Prostate gland (tissue), 2 donors: ENCODE measurements around the gene CLPSL1. TPM values are rescaled to one million over a fixed set of nuclear protein-coding genes. Genes with fewer than 3 reads are reported as not detected.
"Not testable (repeated sequence)": the region's sequence is repeated elsewhere in the genome, so short reads cannot be mapped to it uniquely, and the experiment has no call there.

Experiments used
- DNase-seq: peaks from one replicate; pipeline ENCODE4 v3.0.0-alpha.2; 2019; ENCODE audit warnings: low spot score
- H3K27ac ChIP-seq, 2 donors: fragments of 200-600 bp; sonication (generic); 2 replicates each; pipeline ENCODE4 v1.5.1; 2017 to 2019
- H3K27me3 ChIP-seq: fragments of 200-600 bp; sonication (generic); replicated peaks from 2 replicates; pipeline ENCODE4 v1.5.1; 2019; ENCODE audit not compliant: insufficient read depth
- H3K36me3 ChIP-seq, 2 donors: fragments of 200-600 bp; sonication (generic); 1 replicate in 1 of 2; 2 replicates in 1 of 2; pipeline versions ENCODE4 v1.5.1 to v1.8.1; 2017 to 2019
- H3K4me1 ChIP-seq: fragments of 200-600 bp; sonication (generic); replicated peaks from 2 replicates; pipeline ENCODE4 v1.5.1; 2019
- H3K4me3 ChIP-seq, 2 donors: fragments of 200-600 bp; sonication (generic); 2 replicates each; pipeline ENCODE4 v1.5.1; 2017 to 2019
- H3K9me3 ChIP-seq: fragments of 200-600 bp; sonication (generic); 2 replicates; pipeline ENCODE4 v1.5.1; 2017
- POLR2A ChIP-seq: fragments of 450-650 bp; IDR thresholded peaks from one replicate; pipeline ENCODE4 v1.6.1; 2016; ENCODE audit warnings: antibody characterized with exemption, mild to moderate bottlenecking
- POLR2AphosphoS5 ChIP-seq: sonication (generic); formaldehyde crosslinking; IDR thresholded peaks from one replicate; pipeline ENCODE4 v1.6.1; 2017; ENCODE audit warnings: antibody characterized with exemption
- WGBS: methylation state at CpG from one replicate; pipeline ENCODE4 v1.1.5; 2018; 5-methylcytosine and 5-hydroxymethylcytosine counted together
- intact Hi-C: fragments of 100-400 bp; cut with DNase I; formaldehyde crosslinking; loops from one replicate; pipeline ENCODE4 v1.14.2; 2022
- total RNA-seq, 2 donors: library from RNA; depleted of rRNA; stranded (reverse); fragments of >200 nt; gene quantifications; one replicate each; pipeline ENCODE4 v1.1.0, GENCODE V29; 2016
- TF ChIP-seq, protein P1 (sequence below), 4 experiments: fragments of 200-600 bp in 2 of 4; fragments of 450-650 bp in 2 of 4; sonication (generic) in 2 of 4; IDR thresholded peaks; 1 replicate in 3 of 4; 2 replicates in 1 of 4; pipeline ENCODE4 v1.5.1; 2016 to 2019; ENCODE audit warnings: antibody characterized with exemption in 4 of 4, mild to moderate bottlenecking in 2 of 4, moderate library complexity in 2 of 4

The CLPSL1 gene, protein sequence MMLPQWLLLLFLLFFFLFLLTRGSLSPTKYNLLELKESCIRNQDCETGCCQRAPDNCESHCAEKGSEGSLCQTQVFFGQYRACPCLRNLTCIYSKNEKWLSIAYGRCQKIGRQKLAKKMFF
- total RNA-seq, result not detected

DNA sequence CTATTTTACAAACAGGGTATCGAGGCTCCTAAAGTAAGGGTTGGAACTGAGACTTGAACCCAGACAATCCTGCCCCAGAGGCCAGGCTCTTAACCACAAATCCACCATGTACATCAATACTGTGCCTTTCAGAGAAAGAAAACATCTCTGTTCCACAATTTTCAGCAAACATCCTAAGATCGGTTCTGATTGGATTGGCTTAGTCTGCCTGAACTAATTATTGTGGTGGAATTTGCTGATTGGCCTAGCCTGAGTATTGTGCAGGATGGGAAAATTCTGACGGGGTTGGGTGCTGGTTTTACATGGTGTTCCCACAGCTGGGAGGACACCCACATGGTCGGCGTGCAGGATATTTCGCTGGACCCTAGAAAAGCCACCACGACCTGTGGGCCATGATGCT, at the start of gene CLPSL1:
CLPSL1 (plus strand) TSS at position 301 of the 400 bp plus-strand sequence; CDS start at position 393, 92 bp downstream.
- intact Hi-C loops, result no loop called here
- Histone ChIP-seq H3K36me3 (no peaks in the 10 kb centered on the region), H3K27me3 (no peaks in the 10 kb centered on the region), H3K4me1 (no peaks in the 10 kb centered on the region), H3K4me3 (no peak within 1 kb of the TSS), H3K9me3 (no peaks in the 10 kb centered on the region), H3K27ac (no peak within 1 kb of the TSS)
- no peak for DNase-seq
- TF ChIP-seq POLR2A (no peak), POLR2AphosphoS5 (no peak)
- TF ChIP-seq, protein P1, sequence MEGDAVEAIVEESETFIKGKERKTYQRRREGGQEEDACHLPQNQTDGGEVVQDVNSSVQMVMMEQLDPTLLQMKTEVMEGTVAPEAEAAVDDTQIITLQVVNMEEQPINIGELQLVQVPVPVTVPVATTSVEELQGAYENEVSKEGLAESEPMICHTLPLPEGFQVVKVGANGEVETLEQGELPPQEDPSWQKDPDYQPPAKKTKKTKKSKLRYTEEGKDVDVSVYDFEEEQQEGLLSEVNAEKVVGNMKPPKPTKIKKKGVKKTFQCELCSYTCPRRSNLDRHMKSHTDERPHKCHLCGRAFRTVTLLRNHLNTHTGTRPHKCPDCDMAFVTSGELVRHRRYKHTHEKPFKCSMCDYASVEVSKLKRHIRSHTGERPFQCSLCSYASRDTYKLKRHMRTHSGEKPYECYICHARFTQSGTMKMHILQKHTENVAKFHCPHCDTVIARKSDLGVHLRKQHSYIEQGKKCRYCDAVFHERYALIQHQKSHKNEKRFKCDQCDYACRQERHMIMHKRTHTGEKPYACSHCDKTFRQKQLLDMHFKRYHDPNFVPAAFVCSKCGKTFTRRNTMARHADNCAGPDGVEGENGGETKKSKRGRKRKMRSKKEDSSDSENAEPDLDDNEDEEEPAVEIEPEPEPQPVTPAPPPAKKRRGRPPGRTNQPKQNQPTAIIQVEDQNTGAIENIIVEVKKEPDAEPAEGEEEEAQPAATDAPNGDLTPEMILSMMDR (IDR thresholded peaks at IDR 0.05), result no peak
- WGBS, result 89% methylated on average over 7 of the region's 7 CpGs

DNA sequence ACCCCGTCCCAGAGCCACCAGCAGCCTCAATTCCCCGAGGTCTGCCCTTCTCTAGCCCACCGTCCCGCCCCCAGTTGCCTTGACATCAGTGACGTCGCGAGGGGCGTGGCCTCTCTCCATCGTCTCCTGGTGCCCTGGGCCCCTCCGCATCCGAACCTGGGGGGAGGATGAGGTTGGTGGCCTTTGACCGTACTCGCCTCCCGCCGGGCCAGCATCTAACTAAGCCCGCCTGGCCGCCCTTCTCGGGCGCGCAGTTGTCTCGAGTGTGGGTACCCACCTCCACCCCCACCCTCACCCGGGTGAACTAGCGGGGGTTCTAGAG, 49.4 kb upstream of the CLPSL1 start:
- DNase-seq, result peak; percentile 93
- Histone ChIP-seq H3K9me3 (no peaks in the 10 kb centered on the region), H3K27me3 (no peaks in the 10 kb centered on the region), H3K27ac (peak overlapping the region; percentile 99 to 100), H3K4me3 (peak overlapping the region; percentile 46 to 50), H3K4me1 (peaks cover 62% of the 10 kb centered on the region), H3K36me3 (no peaks in the 10 kb centered on the region)
- WGBS, result under 1% methylated on average over 23 of the region's 23 CpGs
- TF ChIP-seq, protein P1 (IDR thresholded peaks at IDR 0.05), result no peak
- TF ChIP-seq POLR2AphosphoS5, result peak; percentile 85
- peak; percentile 64 for TF ChIP-seq POLR2A
- intact Hi-C loops, result loop anchor here (2.0 to 10.0 kb wide), 2 partner anchors 131 to 387 kb away; partner anchors contain the start of gene PPARD

DNA sequence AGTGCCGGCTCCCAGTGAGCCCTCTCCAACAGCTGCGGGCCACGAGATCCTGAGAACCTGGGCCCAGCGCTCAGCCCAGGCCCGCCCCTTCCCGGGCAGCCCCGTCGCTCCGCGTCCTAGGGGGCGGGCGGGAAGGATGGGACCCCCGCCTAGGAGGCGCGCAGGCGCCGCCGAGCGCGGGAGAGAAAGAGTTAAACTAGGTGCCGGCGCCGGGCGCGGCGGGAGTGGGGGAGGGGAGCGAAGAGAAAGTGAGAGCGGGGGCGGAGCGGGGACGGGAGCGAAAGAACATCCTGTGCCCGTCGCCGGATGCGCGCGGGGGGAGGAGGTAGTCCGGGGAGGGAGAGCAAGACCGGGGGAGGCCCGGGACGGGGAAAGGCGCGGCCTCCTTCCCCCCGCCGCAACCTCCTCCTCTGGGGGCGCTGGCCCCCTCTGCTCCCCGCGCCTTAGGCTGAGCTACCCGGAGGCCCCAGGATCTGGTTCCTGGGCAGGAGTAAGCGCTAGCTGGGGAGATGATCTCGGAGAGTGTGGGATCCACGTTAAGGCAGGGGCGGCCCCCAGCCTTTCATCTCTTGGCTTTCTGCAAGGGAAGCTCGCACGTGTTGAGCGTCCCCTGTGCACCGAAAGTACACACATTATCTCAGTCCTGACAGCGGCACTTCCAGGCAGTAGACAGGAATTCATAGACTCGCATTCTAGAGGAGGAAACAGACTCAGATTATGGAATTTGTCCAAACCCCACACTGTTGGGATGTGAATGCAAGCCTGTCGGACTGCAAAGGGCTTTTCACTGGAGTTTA, 48.9 kb upstream of the CLPSL1 start:
- intact Hi-C loops, result loop anchor here (1.0 to 10.0 kb wide), 3 partner anchors 131 to 387 kb away; partner anchors contain the start of gene PPARD
- WGBS, result 1% methylated on average over 44 of the region's 61 CpGs
- Histone ChIP-seq H3K27me3 (no peaks in the 10 kb centered on the region), H3K9me3 (no peaks in the 10 kb centered on the region), H3K27ac (peak overlapping the region; percentile 99 to 100), H3K4me1 (peaks cover 58% of the 10 kb centered on the region), H3K36me3 (no peaks in the 10 kb centered on the region), H3K4me3 (peak overlapping the region; percentile 46 to 50)
- DNase-seq, result peak; percentile 98
- TF ChIP-seq POLR2AphosphoS5 (peak; percentile 87), POLR2A (peak; percentile 59)
- TF ChIP-seq, protein P1 (IDR thresholded peaks at IDR 0.05), result peak in 1 of 4 experiments; percentile 10

DNA sequence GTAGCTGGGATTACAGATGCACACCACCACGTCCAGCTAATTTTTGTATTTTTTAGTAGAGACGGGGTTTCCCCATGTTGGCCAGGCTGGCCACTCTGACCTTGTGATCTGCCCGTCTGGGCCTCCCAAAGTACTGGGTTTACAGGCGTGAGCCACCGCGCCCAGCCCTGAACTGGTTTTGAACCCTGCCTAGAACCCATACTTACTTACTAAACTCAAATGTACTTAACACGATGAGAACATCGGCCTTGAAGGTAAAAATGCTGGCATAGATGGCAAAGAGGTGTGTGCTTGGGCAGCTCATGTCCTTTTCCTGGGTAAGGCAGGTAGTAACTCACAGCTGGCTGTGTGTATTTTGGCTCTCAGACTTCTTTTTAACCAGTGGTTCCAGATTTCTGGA, 47.2 kb upstream of the CLPSL1 start:
- TF ChIP-seq POLR2AphosphoS5, result peak; percentile 75
- no peak for TF ChIP-seq POLR2A
- peak overlapping the region; percentile 99 to 100 for H3K27ac ChIP-seq
- no peaks in the 10 kb centered on the region for H3K9me3 ChIP-seq
- no peaks in the 10 kb centered on the region for H3K27me3 ChIP-seq
- no peaks in the 10 kb centered on the region for H3K36me3 ChIP-seq
- H3K4me1 ChIP-seq, result peaks cover 48% of the 10 kb centered on the region
- WGBS, result 64% methylated on average over 8 of the region's 8 CpGs
- intact Hi-C loops, result loop anchor here (10.0 kb wide), 1 partner anchor 389 kb away; the partner anchor contains the start of gene PPARD
- peak; percentile 72 for DNase-seq
- no peak overlapping the region for H3K4me3 ChIP-seq

DNA sequence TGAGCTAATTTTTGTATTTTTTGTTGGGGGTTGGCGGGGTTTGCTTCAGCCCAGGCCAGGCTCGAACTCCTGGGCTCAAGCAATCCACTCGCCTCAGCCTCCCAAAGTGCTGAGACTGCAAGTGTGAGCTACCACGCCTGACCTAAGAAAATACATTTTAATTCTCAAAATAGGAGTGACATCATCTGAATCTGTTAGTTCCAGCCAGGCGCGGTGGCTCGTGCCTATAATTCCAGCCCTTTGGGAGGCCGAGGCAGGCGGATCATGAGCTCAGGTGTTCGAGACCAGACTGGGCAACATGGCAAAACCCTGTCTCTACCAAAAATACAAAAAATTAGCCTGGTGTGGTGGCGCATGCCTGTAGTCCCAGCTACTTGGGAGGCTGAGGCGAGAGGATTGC, 46.5 kb upstream of the CLPSL1 start:
- Histone ChIP-seq H3K4me1 (peaks cover 41% of the 10 kb centered on the region), H3K27ac (peak overlapping the region; percentile 99 to 100)
- H3K27me3 ChIP-seq, DNase-seq, H3K4me3 ChIP-seq, H3K36me3 ChIP-seq, H3K9me3 ChIP-seq: not testable (repeated sequence)
- 95% methylated on average over 12 of the region's 12 CpGs for WGBS
- intact Hi-C loops, result loop anchor here (10.0 kb wide), 1 partner anchor 390 kb away; the partner anchor contains the start of gene PPARD
